OCI-LY3 (cell line): ENCODE results near the gene MMADHC.

Source experiments
- EZH2phosphoT487 ChIP-seq: fragments of 200-600 bp; shearing (Covaris generic); IDR thresholded peaks from 2 replicates; pipeline ENCODE4 v1.6.1; 2018; ENCODE audit warnings: antibody characterized with exemption, mixed run types, low read depth
- TF ChIP-seq, protein P1 (sequence below): fragments of 200-600, 300-600 bp; sonication (generic); IDR thresholded peaks from 2 replicates; pipeline ENCODE4 v1.5.1; 2014; ENCODE audit warnings: antibody characterized with exemption, low read length, low read depth

DNA sequence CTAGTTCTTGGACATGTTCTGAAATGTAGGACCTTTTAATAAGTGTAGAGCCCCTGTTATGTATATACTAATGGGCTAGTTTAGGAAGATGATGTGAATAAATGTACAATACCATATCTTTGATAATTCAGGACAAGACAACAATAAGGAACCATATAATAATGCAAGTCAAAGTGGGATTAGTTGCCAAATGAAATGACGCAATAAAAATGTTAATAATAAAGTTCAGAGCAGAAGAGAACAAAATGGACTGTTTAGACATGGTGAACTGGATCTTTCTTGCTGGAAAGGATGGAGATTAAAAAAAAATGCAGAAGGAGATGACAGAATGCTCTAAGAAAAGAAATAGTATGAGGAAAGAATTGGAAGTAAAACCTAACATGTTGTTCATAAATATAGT, 43.7 kb downstream of the MMADHC start:
- TF ChIP-seq, protein P1, sequence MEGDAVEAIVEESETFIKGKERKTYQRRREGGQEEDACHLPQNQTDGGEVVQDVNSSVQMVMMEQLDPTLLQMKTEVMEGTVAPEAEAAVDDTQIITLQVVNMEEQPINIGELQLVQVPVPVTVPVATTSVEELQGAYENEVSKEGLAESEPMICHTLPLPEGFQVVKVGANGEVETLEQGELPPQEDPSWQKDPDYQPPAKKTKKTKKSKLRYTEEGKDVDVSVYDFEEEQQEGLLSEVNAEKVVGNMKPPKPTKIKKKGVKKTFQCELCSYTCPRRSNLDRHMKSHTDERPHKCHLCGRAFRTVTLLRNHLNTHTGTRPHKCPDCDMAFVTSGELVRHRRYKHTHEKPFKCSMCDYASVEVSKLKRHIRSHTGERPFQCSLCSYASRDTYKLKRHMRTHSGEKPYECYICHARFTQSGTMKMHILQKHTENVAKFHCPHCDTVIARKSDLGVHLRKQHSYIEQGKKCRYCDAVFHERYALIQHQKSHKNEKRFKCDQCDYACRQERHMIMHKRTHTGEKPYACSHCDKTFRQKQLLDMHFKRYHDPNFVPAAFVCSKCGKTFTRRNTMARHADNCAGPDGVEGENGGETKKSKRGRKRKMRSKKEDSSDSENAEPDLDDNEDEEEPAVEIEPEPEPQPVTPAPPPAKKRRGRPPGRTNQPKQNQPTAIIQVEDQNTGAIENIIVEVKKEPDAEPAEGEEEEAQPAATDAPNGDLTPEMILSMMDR, result no peak
- no peak for TF ChIP-seq EZH2phosphoT487
